CD4-positive, alpha-beta T cell treated with Interleukin-4 for 4 hours (primary cell): ENCODE results near the gene ASTN1.

Source experiments
- DNase-seq: peaks from one replicate; pipeline ENCODE4 v3.0.0-alpha.2; 2020

Gene ASTN1

DNA sequence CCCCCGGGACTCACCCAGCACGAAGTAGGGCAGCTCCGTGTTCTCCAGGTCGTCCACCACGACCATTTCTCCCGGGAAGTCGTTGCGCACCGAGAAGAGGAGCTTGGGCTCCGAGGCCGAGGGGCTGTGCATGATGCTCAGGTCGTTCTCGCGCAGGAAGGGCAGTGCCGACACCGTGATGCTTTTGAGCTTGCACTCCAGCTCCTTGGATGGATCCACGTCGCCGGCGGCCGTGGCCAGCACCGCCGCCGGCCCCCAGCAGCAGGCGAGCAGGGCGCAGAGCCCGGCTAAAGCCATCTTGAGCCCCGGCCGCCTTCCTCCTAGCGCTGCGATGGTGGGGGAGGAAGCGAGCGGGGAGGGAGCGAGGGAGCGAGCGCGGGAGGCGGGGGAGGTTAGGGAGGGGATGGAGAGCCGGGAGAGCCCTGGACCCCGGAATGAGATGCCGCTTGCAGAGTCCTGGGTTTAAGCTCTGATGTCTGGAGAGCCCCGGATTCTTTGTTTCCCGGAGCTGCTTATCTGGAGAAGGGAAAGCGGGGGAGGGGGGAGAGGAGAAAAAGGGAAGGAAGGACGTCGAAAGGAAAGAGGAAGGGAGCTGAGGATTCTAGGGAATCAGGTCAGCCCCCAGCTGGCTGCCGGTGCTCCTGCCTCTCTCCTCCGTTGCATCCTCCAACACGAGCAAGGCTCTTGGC, at the start of gene ASTN1:
ASTN1 (minus strand) TSS at position 333 of the 689 bp plus-strand sequence; CDS start at position 297, 36 bp downstream.
- DNase-seq = no peak

- DNase-seq = no peak
These were observed 46.7 kb upstream of the ASTN1 start for GRCh38 chr1:177211231-177211630.

DNA sequence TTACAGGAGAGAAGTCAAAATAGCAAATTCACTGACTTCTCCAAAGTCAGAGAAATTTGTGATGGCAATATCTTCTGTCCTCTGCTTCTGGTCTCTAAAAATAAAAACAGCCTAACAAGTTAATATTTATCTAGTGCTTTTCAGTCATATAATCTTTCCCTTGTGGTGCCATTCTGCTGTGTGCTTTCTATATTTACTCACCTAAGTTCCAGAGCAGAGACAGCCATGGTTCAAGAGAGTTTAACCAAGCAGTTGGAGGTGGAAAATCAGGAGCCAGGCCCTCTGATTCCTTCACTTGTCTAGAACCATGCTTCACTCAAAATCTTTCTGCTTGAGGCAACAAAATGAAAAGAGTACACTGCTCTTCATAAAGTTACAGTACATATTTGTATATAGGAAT, 45.6 kb upstream of the ASTN1 start:
- no peak for DNase-seq

DNA sequence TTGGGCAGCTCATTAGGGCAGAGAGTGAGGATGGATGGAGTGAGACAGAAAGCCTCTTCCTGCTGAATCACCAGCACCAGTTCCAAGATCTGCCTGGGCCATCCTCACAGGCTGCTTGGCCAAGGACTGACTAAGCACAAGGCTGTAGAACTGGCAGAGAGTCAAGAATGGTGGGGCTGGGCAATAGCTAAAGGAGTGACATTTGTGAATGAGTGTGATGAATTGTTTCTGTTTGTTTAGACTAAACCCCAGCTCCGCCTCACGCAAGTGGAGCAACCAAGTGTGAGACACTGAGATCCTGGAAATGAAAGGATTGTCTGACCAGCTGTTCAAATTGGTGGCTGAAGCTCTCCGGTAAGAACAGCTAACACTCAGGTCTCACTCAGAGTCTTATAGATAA, 44.8 kb upstream of the ASTN1 start:
- DNase-seq = no peak

- no peak for DNase-seq
These were observed 44.4 kb upstream of the ASTN1 start for GRCh38 chr1:177208920-177209319.

GRCh38 chr1:177206831-177207355, 42.4 kb upstream of the ASTN1 start:
- DNase-seq = no peak

GRCh38 chr1:177200290-177200689, 35.8 kb upstream of the ASTN1 start:
- no peak for DNase-seq

GRCh38 chr1:177198243-177198642, 33.7 kb upstream of the ASTN1 start:
- no peak for DNase-seq

- DNase-seq = no peak
These were observed 25.9 kb upstream of the ASTN1 start for GRCh38 chr1:177190308-177190970.

DNA sequence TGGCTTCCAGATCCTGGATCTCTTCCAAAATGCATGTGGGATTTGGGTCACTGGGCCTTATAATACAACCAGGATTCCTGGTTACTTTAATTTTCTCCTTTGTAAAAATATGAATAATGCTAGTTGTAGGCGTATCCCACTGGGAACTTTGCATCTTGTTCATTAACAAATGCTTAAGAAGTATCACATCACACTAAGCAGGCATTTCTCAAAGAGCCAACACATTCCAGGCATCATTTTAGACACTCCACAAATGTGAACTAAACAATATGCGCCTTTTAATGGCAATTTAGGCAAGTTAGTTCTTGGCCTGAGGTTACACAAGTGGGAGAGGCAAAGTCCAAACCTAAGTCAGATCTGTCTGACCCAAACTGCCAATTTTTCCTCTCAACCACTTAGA, 22.1 kb upstream of the ASTN1 start:
- DNase-seq = no peak

- DNase-seq = no peak
These were observed 20.7 kb upstream of the ASTN1 start for GRCh38 chr1:177185209-177185608.

- DNase-seq = no peak
These were observed 19.3 kb upstream of the ASTN1 start for GRCh38 chr1:177183836-177184235.

GRCh38 chr1:177181631-177182291, 17.2 kb upstream of the ASTN1 start:
- no peak for DNase-seq

- DNase-seq = no peak
These were observed 16.7 kb upstream of the ASTN1 start for GRCh38 chr1:177181280-177181630.

GRCh38 chr1:177174921-177175634, 10.6 kb upstream of the ASTN1 start:
- no peak for DNase-seq

GRCh38 chr1:177173976-177174375, 9.5 kb upstream of the ASTN1 start:
- DNase-seq = no peak

DNA sequence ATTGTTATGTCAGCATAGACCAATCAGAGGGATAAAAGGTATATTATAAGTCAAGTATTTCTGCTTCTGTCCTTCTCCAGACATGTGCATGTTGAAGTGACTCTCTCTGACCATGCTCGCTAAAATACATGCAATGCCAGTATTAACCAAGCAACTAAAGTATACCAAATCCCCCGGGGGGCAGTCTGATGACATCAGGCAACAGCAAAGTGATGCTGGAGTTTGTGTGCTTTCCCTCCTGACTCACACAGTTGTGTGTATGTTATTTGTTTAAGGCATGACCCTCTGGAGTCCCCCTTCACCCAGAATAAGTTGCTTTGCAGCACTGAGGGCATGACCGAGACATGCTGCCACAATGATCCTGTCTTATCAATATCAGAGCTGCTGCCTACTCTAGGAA, 8.4 kb upstream of the ASTN1 start:
- no peak for DNase-seq

DNA sequence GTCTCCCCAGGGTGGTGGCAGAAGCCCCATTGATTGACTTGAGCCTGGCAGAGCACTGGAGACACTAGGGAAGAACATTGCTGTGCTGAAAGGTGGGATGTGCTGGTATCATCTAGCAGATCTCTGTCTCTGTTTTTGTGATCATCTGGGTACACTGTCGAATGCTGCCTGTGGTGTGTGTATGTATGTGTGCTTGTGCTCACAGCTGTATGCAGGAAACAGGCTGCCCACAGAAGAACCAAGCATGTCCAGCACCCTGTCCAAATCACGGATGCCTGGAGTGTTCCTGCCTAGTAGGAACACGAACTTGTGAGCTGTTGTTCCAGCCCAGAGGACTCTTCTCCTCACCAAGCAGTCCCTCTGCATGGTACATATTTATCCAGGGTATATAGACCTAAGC, 7.8 kb upstream of the ASTN1 start:
- DNase-seq = no peak

DNA sequence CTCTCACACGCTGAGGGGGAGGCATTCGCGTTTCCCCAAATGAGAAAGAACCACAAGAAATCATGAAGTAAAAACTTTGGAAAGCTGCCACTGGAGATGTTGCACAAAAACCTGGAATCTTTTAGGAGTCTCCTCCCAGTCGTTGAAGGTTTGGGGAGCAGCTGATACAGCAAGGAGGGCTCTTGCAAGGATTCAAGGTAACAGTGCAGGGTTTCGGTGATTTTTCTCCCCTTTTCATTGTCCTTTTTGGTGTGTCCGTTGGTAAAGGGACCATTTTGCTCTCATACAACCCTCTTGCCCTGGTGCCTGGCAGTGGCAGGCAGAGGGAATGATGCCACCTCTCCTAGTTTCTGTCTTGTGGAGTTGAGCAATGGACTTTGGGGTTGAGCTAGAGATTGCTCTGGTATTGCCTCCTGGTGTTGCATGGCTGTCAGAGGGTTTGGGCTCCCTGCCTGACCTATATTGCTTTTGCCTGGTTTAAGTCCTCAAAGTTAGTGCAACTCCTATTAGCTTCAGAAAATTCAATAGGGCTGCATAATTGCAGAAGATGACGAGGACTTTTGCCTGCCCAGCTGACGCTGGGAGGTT, 7.1 kb upstream of the ASTN1 start:
- DNase-seq = no peak

DNA sequence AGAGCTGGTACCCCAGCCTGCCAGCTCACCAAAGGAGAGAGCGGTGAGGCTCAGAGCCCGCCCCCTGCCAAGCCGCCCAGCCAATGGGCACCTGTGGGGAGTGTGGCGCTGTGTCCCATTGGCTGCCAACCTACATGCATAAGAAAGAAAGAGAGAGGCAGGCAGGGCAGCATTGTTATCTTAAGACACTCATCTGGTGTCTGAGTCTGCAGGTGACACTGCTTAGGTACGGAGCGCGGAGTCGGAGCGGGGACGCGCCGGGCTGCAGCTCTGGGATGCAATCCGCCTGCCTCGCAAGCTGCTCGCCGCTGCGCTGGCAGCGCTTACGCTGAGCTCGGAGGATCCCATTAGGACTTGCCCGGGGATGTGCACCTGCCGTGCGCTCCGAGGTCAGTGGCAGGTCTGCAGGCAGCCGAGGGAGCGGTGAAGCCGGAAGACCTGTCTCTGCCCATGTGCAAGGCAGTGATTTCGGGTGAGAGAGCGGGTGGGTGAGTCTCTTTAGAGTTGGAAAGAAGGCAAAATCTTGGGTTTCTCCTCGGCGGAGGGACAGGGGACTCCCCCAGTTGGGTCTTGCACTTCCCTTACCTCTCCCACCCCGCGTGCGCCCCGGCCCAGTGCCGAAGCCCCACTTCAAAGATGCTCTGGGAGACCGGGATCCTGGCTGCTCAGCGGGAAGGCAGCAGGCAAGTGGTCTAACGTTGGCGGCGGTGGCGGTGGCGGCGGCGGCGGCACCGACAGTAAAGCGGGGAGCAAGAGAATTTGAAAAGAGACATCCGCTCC, 6.4 kb upstream of the ASTN1 start, which contains the start of gene BRINP2:
BRINP2 (plus strand) TSS at position 203 of the 780 bp plus-strand sequence. CDS start 58,919 bp downstream, outside the sequence.
- DNase-seq = no peak

DNA sequence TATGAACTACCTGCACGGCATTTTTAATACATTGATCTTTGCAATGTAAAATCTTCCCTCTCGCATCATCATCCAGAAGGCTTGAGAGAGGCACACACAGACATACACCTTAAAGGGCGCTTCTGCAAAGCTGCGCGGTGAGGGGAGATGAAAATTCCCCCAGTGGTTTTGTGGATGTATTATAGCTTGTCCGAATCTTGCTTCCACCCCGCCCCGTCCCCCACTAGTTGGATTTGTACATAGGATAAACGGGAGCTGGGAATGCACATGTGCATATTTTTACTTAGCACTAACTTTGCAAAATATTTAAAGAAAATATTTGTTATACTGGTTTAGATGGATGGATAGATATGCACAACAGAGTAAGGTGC, 542 bp upstream of the ASTN1 start:
- DNase-seq = no peak

- DNase-seq = no peak
These were observed 600 bp downstream of the ASTN1 start for GRCh38 chr1:177163844-177164379.
